Measurements from ENCODE around the gene EHD4.

EHD4 gene

DNA sequence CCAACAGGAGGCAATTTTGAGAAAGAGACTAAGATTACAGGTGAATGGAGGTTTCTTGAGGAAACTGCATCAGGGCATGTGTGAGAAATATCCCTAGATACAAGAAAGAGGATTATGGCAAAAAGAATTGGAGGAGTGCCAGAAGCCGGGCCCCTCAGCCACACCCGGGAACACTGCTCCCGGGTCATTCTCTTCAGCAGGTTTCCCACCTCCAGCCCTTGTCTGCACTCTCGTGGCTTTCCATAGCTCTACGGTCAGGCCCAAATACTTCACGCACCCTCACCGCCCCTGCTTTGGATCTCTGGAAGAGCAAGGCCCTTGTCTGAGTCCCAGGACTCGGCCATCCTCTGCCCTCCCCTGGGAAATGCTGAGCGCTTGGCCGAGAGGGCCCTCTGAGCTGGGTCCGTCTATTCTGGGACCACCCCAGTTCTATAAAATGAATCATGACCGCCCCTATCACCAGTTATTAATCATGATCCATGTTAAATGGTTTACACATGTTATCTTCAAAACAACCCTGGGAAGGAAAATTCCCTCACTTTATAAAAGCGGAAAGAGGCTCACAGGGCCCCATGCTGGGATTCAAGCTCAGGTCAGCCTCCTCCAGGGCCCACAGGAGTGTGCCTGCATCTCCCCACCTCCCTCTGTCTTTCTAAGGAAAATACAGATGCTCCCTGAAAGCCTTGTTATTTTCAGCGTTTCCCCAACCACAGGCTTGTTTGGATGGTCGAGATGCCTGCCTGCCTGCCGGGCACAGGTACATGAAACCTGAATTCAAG, 39.7 kb downstream of the EHD4 start:
- Histone ChIP-seq H3K27me3 (replicated peaks; ENCODE audit: insufficient read depth, low read length) (no peaks in the 10 kb centered on the region), H3F3A (ENCODE audit: insufficient read depth, low read length) (peaks cover 10% of the 10 kb centered on the region; the same call in 1 of the 2 replicates), H3K4me1 (ENCODE audit: low read length) (peaks cover 19% of the 10 kb centered on the region), H3K9me2 (replicated peaks; ENCODE audit: insufficient read depth, low read length) (no peaks in the 10 kb centered on the region), H4K20me1 (ENCODE audit: insufficient read depth, low read length) (no peaks in the 10 kb centered on the region), H3K4me2 (ENCODE audit: low read depth, low read length) (no peak overlapping the region), H3K9ac (ENCODE audit: low read length) (no peak overlapping the region), H3K4me3 (ENCODE audit: low read length) (no peak overlapping the region), H3K36me3 (replicated peaks; ENCODE audit: insufficient read depth, low read length) (no peaks in the 10 kb centered on the region), H3K79me2 (ENCODE audit: low read length) (peaks cover 3% of the 10 kb centered on the region; the same call in 1 of the 2 replicates), H3K27ac (ENCODE audit: low read length) (no peak overlapping the region), H2AFZ (ENCODE audit: low read length) (no peak overlapping the region), H3K9me3 (replicated peaks; ENCODE audit: insufficient read depth, low read length) (no peaks in the 10 kb centered on the region)
- DNase-seq: no peak
- TF ChIP-seq, protein P1, sequence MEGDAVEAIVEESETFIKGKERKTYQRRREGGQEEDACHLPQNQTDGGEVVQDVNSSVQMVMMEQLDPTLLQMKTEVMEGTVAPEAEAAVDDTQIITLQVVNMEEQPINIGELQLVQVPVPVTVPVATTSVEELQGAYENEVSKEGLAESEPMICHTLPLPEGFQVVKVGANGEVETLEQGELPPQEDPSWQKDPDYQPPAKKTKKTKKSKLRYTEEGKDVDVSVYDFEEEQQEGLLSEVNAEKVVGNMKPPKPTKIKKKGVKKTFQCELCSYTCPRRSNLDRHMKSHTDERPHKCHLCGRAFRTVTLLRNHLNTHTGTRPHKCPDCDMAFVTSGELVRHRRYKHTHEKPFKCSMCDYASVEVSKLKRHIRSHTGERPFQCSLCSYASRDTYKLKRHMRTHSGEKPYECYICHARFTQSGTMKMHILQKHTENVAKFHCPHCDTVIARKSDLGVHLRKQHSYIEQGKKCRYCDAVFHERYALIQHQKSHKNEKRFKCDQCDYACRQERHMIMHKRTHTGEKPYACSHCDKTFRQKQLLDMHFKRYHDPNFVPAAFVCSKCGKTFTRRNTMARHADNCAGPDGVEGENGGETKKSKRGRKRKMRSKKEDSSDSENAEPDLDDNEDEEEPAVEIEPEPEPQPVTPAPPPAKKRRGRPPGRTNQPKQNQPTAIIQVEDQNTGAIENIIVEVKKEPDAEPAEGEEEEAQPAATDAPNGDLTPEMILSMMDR (IDR thresholded peaks at IDR 0.05; ENCODE audit: low read length): no peak
- TF ChIP-seq EZH2phosphoT487 (IDR thresholded peaks at IDR 0.05; ENCODE audit: low read length): no peak
- no peak for TF ChIP-seq EZH2 (optimal IDR thresholded peaks at IDR 0.05; ENCODE audit: low read depth, low read length)

DNA sequence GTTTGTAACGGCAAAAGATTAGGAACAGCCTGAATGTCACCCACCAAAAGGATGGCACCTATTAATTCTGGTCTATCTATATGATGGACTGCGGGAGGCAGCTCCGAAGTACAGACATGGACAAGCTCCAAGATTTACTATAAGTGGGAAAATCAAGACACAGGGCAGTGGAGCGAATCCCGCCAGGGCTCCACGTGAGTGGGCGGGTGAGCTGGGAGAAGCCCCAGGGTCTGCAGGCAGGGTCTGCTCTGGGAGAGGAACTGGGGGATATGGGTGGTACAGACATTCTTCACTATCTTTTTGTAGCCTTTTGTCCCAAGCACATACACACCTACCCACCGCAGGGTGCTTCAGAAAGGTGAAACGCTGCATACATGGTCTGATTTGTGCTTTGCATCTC, 40.3 kb downstream of the EHD4 start:
- no peaks in the 10 kb centered on the region for H3K9me3 ChIP-seq (replicated peaks; ENCODE audit: insufficient read depth, low read length)
- H2AFZ ChIP-seq (ENCODE audit: low read length): no peak overlapping the region
- H3K9ac ChIP-seq (ENCODE audit: low read length): no peak overlapping the region
- H3F3A ChIP-seq (ENCODE audit: insufficient read depth, low read length): peaks cover 10% of the 10 kb centered on the region; the same call in 1 of the 2 replicates
- DNase-seq: no peak
- no peak overlapping the region for H3K4me3 ChIP-seq (ENCODE audit: low read length)
- no peaks in the 10 kb centered on the region for H4K20me1 ChIP-seq (ENCODE audit: insufficient read depth, low read length)
- peaks cover 19% of the 10 kb centered on the region for H3K4me1 ChIP-seq (ENCODE audit: low read length)
- no peaks in the 10 kb centered on the region for H3K9me2 ChIP-seq (replicated peaks; ENCODE audit: insufficient read depth, low read length)
- peaks cover 3% of the 10 kb centered on the region; the same call in 1 of the 2 replicates for H3K79me2 ChIP-seq (ENCODE audit: low read length)
- TF ChIP-seq, protein P1 (IDR thresholded peaks at IDR 0.05; ENCODE audit: low read length): no peak
- TF ChIP-seq EZH2phosphoT487 (IDR thresholded peaks at IDR 0.05; ENCODE audit: low read length) (no peak), EZH2 (optimal IDR thresholded peaks at IDR 0.05; ENCODE audit: low read depth, low read length) (no peak)
- no peak overlapping the region for H3K4me2 ChIP-seq (ENCODE audit: low read depth, low read length)
- no peaks in the 10 kb centered on the region for H3K36me3 ChIP-seq (replicated peaks; ENCODE audit: insufficient read depth, low read length)
- no peaks in the 10 kb centered on the region for H3K27me3 ChIP-seq (replicated peaks; ENCODE audit: insufficient read depth, low read length)
- no peak overlapping the region for H3K27ac ChIP-seq (ENCODE audit: low read length)

DNA sequence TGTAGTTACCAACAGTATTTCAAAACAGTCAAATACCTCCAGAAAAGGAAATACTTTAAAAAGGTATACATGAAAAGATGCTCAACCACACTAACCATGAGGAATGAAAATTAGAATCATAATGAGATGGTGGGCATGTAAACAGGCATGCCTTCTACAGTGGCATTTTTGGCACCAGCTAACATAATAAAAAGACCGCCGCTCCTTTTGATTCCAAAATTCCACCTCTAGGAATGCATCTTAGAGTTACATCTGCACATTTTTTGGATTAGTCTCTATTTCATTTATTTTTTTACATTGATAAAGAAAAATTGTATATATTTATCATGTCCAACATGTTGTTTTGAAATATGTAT, 41.5 kb downstream of the EHD4 start:
- Histone ChIP-seq H3K9me3 (replicated peaks; ENCODE audit: insufficient read depth, low read length) (no peaks in the 10 kb centered on the region), H3K27me3 (replicated peaks; ENCODE audit: insufficient read depth, low read length) (no peaks in the 10 kb centered on the region), H2AFZ (ENCODE audit: low read length) (no peak overlapping the region), H3F3A (ENCODE audit: insufficient read depth, low read length) (peaks cover 8% of the 10 kb centered on the region; the same call in 1 of the 2 replicates), H3K4me1 (ENCODE audit: low read length) (peaks cover 15% of the 10 kb centered on the region), H3K79me2 (ENCODE audit: low read length) (peaks cover 3% of the 10 kb centered on the region; the same call in 1 of the 2 replicates), H3K9me2 (replicated peaks; ENCODE audit: insufficient read depth, low read length) (no peaks in the 10 kb centered on the region), H4K20me1 (ENCODE audit: insufficient read depth, low read length) (no peaks in the 10 kb centered on the region), H3K27ac (ENCODE audit: low read length) (no peak overlapping the region), H3K9ac (ENCODE audit: low read length) (no peak overlapping the region), H3K36me3 (replicated peaks; ENCODE audit: insufficient read depth, low read length) (no peaks in the 10 kb centered on the region), H3K4me3 (ENCODE audit: low read length) (no peak overlapping the region), H3K4me2 (ENCODE audit: low read depth, low read length) (no peak overlapping the region)
- no peak for DNase-seq
- TF ChIP-seq, protein P1 (IDR thresholded peaks at IDR 0.05; ENCODE audit: low read length): no peak
- TF ChIP-seq EZH2 (optimal IDR thresholded peaks at IDR 0.05; ENCODE audit: low read depth, low read length) (no peak), EZH2phosphoT487 (IDR thresholded peaks at IDR 0.05; ENCODE audit: low read length) (no peak)

Data from MM.1S (cell line).